GM21390 (cell line): Measurements from ENCODE around the gene KIF5A.
"Not testable (repeated sequence)": the region's sequence is repeated elsewhere in the genome, so short reads cannot be mapped to it uniquely, and the experiment has no call there.

Experiments
- ATAC-seq: cut with Tn5 transposase; IDR thresholded peaks from one replicate; pipeline ENCODE4 v1.9.1; 2021; ENCODE audit not compliant: unreplicated experiment

KIF5A gene

DNA sequence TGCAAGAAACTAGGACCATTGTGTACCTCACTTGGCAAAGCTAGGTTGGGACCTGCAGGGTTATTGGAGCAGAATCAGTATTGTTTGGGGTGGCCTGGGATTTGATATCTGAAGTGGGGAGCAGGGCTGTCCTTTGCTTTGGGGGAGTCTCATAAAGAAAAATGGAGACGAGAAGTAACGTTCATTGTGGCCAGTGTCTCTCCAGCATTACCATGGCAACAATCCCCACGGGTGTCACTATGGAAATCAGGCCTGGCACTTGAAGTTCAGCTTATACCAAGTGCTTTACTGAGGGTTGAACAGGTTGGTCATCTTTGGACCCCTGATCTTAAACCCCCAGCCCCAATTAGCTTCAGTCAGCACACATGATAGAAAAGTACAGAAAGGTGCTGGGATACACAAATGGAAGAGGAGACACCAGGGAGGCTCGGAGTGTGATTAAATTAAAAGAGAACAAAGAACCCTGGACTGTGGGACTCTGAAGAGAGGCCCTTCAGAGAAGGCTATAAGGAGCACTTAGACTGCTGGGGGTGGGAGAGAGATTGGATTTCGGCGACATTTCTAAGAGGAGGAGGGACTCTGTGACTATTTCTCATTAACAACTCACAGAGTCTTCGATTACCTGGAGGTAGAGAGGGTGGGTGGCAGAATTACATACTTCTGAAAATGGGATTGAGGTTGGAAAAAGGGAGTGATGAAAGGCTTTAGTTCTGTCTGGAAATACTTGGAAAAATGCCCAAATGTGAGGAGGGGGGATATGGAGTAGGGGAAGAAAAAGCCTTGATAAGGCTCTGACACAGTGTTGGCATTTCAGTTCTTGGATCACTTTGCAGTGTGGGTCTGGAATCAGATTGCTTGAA lies 3.7 kb downstream of the KIF5A start:
- ATAC-seq, result no peak

- ATAC-seq, result no peak
These were observed 4.6 kb downstream of the KIF5A start for GRCh38 chr12:57554453-57554852.

DNA sequence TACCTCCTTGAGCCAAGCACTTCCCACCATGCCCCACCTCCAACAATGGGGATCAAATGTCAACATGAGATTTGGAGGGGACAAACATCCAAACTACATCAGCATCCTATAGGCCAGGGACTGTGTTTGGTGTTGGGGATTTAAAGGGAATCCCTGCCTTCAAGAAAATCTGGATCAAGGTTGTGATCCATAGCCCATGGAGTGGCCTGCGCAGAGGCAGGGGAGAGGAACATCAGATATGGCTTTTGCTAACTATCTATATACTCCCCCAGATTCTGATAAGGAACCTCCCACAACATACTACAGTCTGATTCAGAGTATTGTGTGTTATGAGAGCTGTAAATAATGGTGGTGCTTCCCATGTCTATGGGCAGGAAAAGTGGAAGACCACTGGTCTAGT lies 5.1 kb downstream of the KIF5A start:
- no peak for ATAC-seq

DNA sequence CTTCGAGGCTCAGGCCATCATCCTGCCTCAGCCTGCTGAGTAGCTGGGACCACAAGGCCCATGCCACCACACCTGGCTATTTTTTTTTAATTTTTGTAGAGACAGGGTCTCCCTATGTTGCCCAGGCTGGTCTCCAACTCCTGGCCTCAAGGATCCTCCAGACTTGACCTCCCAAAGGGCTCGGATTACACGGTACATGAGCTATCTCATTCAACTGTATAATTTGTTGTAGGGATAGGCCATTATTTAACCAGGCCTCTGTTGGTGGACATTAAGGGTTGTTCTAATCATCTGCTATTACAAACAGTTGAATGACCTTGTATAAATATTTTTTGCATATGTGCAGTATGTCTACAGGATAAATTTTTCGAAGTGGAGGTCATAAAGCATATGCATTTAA lies 9.0 kb downstream of the KIF5A start:
- no peak for ATAC-seq

DNA sequence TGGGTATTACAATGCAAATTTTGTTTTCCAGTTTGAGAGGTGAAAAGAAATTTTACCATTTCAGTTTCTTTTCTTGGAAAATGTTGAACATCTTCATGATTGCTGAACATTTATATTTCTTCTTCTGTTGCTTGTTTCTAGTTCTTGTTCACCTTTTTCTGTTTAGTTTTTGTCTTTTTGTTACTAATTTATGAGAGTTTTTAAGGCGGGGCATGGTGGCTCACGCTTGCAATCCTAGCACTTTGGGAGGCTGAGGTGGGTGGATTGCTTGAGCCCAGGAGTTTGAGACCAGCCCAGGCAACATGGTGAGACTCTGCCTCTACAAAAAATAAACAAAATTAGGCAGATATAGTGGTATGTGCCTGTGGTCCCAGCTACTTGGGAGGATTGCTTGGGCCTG lies 10.7 kb downstream of the KIF5A start:
- ATAC-seq, result no peak

DNA sequence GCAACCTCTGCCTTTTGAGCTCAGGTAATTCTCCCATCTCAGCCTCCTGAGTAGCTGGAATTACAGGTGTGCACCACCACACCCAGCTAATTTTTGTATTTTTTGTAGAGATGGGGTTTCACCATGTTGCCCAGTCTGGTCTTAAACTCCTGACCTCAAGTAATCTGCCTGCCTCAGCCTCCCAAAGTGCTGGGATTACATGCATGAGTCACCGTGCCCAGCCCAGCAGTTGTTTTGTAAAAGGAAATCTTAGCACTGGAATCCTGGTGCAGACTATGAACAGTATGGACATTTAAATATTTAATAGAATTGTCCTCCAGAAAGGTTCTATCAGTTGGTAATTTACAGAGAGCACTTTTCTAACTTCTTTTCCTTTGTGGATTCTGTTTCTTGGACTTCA lies 11.3 kb downstream of the KIF5A start:
- not testable (repeated sequence) for ATAC-seq

DNA sequence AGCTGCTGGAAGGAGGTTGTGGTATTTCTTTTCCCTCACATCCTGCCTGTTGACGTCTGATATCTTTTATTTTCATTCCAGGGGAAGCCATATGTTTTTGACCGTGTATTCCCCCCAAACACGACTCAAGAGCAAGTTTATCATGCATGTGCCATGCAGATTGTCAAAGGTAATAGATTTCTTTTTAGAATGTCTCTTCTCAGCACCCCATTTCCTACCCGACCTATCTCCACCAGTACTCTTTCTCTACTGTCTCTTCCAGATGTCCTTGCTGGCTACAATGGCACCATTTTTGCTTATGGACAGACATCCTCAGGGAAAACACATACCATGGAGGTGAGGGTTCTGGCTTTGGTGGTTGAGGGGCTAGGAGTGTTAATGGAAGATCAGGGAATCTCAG lies 13.5 kb downstream of the KIF5A start:
- ATAC-seq, result no peak

DNA sequence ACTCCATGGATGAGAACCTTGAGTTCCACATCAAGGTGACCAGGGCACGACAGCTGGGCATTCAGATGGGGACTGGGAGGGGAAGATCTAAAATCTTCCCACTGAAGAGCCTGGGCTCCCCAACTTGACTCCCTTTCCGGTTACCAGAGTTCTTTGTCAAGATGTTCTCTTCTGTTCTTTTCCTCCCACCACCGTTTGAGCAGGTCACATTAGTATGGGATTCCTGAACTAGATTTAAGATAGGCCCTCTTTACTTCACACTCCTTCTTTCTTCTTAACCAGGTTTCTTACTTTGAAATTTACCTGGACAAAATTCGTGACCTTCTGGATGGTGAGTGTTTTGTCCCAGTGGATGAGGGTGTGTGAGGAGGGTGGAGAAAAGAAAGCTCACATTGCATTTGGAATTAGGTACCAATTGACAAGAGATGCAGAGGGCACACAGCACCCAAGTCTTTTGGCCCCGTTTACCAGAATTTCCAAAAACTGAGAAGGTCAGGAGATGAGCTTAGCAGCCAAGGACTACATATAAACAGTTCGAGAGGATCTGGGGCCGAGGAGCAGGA lies 14.4 kb downstream of the KIF5A start:
- ATAC-seq, result no peak

DNA sequence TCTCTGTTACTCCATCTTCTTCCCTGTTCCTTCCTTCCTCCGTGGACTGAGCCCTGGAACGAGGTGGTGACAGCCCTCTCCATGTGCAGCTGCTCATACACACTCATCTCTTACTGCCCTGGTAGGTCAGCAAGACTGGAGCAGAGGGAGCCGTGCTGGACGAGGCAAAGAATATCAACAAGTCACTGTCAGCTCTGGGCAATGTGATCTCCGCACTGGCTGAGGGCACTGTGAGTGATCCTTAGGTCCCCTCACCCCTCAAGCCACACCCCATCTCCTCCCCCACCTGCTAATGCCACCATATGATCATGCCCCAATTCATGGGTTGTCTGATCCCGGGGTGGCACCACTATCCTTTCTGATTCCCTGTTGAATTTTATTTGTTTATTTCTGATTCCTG lies 19.0 kb downstream of the KIF5A start:
- ATAC-seq, result no peak

GRCh38 chr12:57569858-57570257 lies 20.0 kb downstream of the KIF5A start:
- ATAC-seq, result no peak

GRCh38 chr12:57570438-57570837 lies 20.6 kb downstream of the KIF5A start:
- not testable (repeated sequence) for ATAC-seq

DNA sequence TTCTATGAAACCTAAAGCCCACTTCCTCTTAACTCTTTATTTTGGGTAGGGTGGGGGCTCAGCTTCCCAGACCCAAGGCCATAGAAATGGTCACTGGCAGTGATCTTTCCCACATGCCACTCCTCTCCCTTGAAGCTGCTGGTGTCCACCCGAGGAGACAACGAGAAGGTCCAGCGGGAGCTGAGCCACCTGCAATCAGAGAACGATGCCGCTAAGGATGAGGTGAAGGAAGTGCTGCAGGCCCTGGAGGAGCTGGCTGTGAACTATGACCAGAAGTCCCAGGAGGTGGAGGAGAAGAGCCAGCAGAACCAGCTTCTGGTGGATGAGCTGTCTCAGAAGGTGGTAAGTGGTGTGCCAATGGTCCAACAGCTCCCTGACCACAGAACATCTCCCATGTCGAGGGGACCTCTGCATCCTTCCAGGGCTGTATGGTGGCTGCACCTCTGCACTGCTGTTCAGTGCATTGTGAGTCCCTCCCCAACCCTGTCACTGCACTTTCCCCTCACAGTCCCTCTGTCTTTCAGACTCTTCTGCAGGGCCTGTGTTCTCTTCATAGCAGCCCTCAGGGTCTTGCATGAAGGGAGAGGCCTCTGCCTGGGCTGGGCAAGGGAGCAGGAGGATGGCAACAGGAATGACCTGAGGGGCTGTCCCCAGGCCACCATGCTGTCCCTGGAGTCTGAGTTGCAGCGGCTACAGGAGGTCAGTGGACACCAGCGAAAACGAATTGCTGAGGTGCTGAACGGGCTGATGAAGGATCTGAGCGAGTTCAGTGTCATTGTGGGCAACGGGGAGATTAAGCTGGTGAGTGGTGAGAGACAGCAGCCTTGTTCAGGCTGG lies 22.3 kb downstream of the KIF5A start:
- ATAC-seq, result no peak

DNA sequence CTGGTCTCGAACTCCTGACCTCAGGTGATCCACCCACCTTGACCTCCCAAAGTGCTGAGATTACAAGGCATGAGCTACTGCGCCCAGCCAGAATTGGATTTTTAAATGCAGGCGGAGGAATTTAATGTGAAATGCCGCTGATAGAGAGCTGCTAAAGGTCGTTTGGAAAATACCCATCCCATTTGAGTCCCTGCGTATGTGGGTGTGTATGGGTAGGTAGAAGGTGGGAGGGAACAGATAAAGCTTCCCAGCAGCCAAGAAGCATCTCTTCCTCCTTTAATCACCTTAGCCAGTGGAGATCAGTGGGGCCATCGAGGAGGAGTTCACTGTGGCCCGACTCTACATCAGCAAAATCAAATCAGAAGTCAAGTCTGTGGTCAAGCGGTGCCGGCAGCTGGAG lies 25.0 kb downstream of the KIF5A start:
- ATAC-seq, result no peak

- no peak for ATAC-seq
These were observed 26.1 kb downstream of the KIF5A start for GRCh38 chr12:57575771-57576612.

GRCh38 chr12:57576613-57577160 lies 26.8 kb downstream of the KIF5A start:
- no peak for ATAC-seq

DNA sequence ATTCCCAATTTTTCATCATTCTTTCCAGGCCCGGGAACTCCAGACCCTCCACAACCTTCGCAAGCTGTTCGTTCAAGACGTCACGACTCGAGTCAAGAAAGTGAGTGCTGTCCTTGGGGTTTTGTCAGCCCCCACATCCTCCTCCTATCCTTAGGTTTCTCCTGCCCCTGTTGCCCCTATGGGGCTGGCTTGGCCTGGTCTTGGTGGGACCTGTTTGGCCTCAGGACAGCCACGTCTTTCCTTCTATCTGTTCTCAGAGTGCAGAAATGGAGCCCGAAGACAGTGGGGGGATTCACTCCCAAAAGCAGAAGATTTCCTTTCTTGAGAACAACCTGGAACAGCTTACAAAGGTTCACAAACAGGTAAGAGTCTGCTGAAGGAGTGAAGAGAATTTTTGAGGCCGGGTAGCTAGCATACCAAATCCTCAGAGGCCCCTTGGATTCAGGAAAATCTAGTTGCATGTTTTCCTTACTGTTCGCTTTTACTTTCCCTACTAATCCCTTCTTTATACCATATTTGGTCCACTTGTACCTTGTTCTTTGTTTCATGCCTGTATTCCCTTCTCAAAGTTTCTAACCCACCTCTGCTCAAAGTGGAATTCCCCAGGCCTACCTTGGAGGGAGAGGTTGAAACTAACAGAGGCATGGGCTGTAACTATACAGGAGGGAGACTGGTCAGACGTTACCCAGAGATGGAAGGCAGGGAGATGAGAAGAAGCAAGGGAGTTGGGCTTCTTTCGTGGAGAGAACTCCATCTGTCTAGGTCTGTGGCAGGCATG lies 28.3 kb downstream of the KIF5A start:
- ATAC-seq, result no peak

- no peak for ATAC-seq
These were observed 29.2 kb downstream of the KIF5A start for GRCh38 chr12:57579011-57579410.

DNA sequence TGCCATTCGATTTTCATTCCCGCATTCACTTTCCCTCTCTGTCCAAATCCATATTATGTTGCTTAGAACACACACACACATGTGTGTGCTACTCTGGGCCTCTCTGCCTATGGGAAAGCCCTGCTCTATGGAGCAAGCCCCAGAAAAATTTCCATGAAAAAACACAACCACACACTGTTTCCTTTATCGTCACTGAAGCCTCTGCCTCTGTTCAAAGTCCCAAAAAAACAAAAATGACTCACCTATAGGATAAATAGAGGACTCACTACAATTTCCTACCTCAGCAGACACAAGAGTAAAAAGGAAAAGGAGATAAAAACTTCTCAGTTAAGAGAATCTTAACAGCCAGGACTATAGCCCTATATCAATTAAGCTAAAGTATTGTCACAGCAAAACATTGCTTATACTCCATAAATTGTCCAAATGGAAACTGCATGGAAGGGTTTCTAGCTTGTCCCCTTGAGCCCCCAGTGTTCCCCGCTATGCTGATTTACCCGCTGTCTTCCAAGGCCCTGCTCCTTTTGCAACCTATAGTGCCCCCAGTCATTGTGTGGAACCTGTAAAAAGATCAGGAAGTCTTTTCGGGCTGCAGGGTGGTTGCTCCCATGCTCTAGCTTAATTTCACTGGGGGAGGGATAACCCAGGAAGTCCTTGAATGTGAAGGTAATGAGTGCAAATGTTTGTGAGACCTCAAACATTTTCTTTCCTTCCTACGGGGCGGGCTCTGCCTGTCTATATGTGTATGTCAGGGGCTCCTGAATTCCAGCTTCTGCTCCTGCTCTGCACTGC lies 30.0 kb downstream of the KIF5A start:
- no peak for ATAC-seq

DNA sequence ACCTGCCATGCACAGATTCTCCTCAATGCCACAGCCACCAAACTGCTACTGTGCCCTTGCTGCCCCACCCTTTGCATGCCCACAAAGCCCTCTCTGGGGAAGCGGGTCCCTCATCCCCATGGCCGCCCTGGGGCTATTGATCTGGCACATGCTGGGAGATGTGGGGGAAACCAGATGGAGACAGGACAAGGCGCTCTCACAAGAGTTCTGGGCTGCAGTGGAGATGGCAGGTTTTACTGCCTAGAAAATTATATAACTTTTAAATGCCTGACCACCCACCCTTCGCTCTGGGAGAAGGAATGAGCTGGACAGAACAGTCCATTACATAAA lies 30.6 kb downstream of the KIF5A start:
- ATAC-seq, result no peak
